H1 (cell line): ENCODE data around the gene SENP6. TPM values are rescaled to one million over a fixed set of nuclear protein-coding genes. Genes with fewer than 3 reads are reported as not detected.

ENCODE experiments used
- CTCF ChIA-PET: fragments of 300-600 bp; sonication (Branson Sonifier 250); formaldehyde crosslinking; loops from one replicate; lab custom pipeline; 2021; ENCODE audit not compliant: partially characterized antibody; lab: Charles Lee
- POLR2A ChIA-PET: fragments of 300-600 bp; sonication (Branson Sonifier 250); formaldehyde crosslinking; loops from one replicate; lab custom pipeline; 2021; ENCODE audit warnings: inconsistent platforms; ENCODE audit not compliant: partially characterized antibody; lab: Charles Lee
- DNase-seq, 2 experiments: peaks; one replicate each; pipeline versions ENCODE4 v3.0.0 to v3.0.0-alpha.2; 2010 to 2022; ENCODE audit warnings: low spot score in 2 of 2, low read depth in 1 of 2, mixed read lengths in 1 of 2
- FAIRE-seq: peaks from 2 replicates; lab custom pipeline; 2011; peaks lifted over from hg19 to GRCh38; lab: Jason Lieb, UNC
- H2AFZ ChIP-seq: 2 replicates; pipeline ENCODE4 v1.8.1; 2012; ENCODE audit warnings: low read length, inconsistent platforms
- H2AK5ac ChIP-seq: 2 replicates; pipeline ENCODE4 v1.6.1; 2013; ENCODE audit warnings: low read depth, low read length
- H2BK120ac ChIP-seq: replicated peaks from 2 replicates; pipeline ENCODE3; 2013; ENCODE audit warnings: low read depth, low read length, inconsistent platforms
- H2BK12ac ChIP-seq: 2 replicates; pipeline ENCODE4 v1.6.1; 2013; ENCODE audit warnings: low read depth, low read length
- H2BK15ac ChIP-seq: 2 replicates; pipeline ENCODE4 v1.6.1; 2013; ENCODE audit warnings: low read length
- H2BK20ac ChIP-seq: 2 replicates; pipeline ENCODE4 v1.6.1; 2013; ENCODE audit warnings: low read length
- H2BK5ac ChIP-seq: 2 replicates; pipeline ENCODE4 v1.6.1; 2013; ENCODE audit warnings: low read depth, low read length
- H3K14ac ChIP-seq: 2 replicates; pipeline ENCODE4 v1.6.1; 2013; ENCODE audit warnings: inconsistent platforms; ENCODE audit not compliant: insufficient read length
- H3K18ac ChIP-seq: 2 replicates; pipeline ENCODE4 v1.6.1; 2013; ENCODE audit warnings: low read length; ENCODE audit errors: extremely low read depth
- H3K23ac ChIP-seq: 2 replicates; pipeline ENCODE4 v1.6.1; 2013; ENCODE audit warnings: inconsistent platforms; ENCODE audit not compliant: insufficient read length
- H3K23me2 ChIP-seq: 2 replicates; pipeline ENCODE4 v1.6.1; 2013; ENCODE audit warnings: low read depth, low read length
- H3K27ac ChIP-seq: 2 replicates; pipeline ENCODE4 v1.6.1; 2011; ENCODE audit warnings: low read depth, low read length, inconsistent platforms
- H3K27me3 ChIP-seq, 4 experiments: replicated peaks in 1 of 4; 1 replicate in 1 of 4; 2 replicates in 3 of 4; pipeline versions ENCODE4 v1.6.1 to v1.8.1; 2011 to 2013; ENCODE audit warnings: low read length in 3 of 4, mild to moderate bottlenecking in 3 of 4, inconsistent platforms in 2 of 4, mixed read lengths in 2 of 4, moderate library complexity in 1 of 4; ENCODE audit not compliant: control insufficient read depth in 3 of 4, insufficient read depth in 3 of 4; ENCODE audit errors: extremely low read depth in 1 of 4
- H3K36me3 ChIP-seq, 4 experiments: 2 replicates each; pipeline versions ENCODE4 v1.6.1 to v1.8.1; 2011 to 2013; ENCODE audit warnings: mild to moderate bottlenecking in 4 of 4, low read length in 3 of 4, moderate library complexity in 2 of 4, control low read depth in 1 of 4, inconsistent platforms in 1 of 4; ENCODE audit not compliant: insufficient read depth in 4 of 4, control insufficient read depth in 2 of 4
- H3K4ac ChIP-seq: replicated peaks from 2 replicates; pipeline ENCODE3; 2013; ENCODE audit warnings: low read length, low read depth, mixed read lengths, inconsistent platforms; ENCODE audit not compliant: insufficient read length
- H3K4me1 ChIP-seq, 4 experiments: replicated peaks in 1 of 4; 1 replicate in 1 of 4; 2 replicates in 3 of 4; pipeline versions ENCODE4 v1.6.1 to v1.8.1; 2011 to 2013; ENCODE audit warnings: low read length in 3 of 4, inconsistent platforms in 2 of 4, mixed read lengths in 1 of 4; ENCODE audit not compliant: insufficient read depth in 4 of 4, control insufficient read depth in 3 of 4
- H3K4me2 ChIP-seq, 2 experiments: 2 replicates each; pipeline versions ENCODE4 v1.6.1 to v1.8.1; 2011 to 2013; ENCODE audit warnings: low read depth in 2 of 2, low read length in 2 of 2, control low read depth in 1 of 2, inconsistent platforms in 1 of 2, mild to moderate bottlenecking in 1 of 2; ENCODE audit not compliant: insufficient read depth in 1 of 2
- H3K4me3 ChIP-seq, 4 experiments: fragments of 200-600, 300-600 bp in 1 of 4; sonication (generic), shearing (Covaris generic), sonication (Bioruptor Twin) in 1 of 4; 2 replicates each; pipeline versions ENCODE4 v1.5.1 to v1.8.1; 2011 to 2016; ENCODE audit warnings: low read length in 4 of 4, low read depth in 3 of 4, control low read depth in 2 of 4, inconsistent platforms in 2 of 4, mild to moderate bottlenecking in 2 of 4, mixed read lengths in 1 of 4, moderate library complexity in 1 of 4; ENCODE audit not compliant: insufficient read depth in 2 of 4; ENCODE audit errors: extremely low read depth in 1 of 4
- H3K56ac ChIP-seq: replicated peaks from 2 replicates; pipeline ENCODE3; 2013; ENCODE audit warnings: low read depth, mild to moderate bottlenecking, mixed read lengths, low read length, inconsistent platforms; ENCODE audit not compliant: insufficient read length
- H3K79me1 ChIP-seq: 2 replicates; pipeline ENCODE4 v1.6.1; 2013; ENCODE audit warnings: low read depth, low read length, control low read depth
- H3K79me2 ChIP-seq, 2 experiments: 2 replicates each; pipeline versions ENCODE4 v1.6.1 to v1.8.1; 2012 to 2013; ENCODE audit warnings: low read length in 2 of 2, mild to moderate bottlenecking in 2 of 2, inconsistent platforms in 1 of 2; ENCODE audit not compliant: insufficient read depth in 2 of 2, control insufficient read depth in 1 of 2
- H3K9ac ChIP-seq, 4 experiments: replicated peaks in 1 of 4; 1 replicate in 1 of 4; 2 replicates in 3 of 4; pipeline versions ENCODE4 v1.6.1 to v1.8.1; 2011 to 2013; ENCODE audit warnings: low read depth in 3 of 4, low read length in 3 of 4, control low read depth in 2 of 4, mild to moderate bottlenecking in 2 of 4, moderate library complexity in 2 of 4, inconsistent platforms in 1 of 4; ENCODE audit errors: extremely low read depth in 1 of 4
- H3K9me3 ChIP-seq, 2 experiments: 2 replicates each; pipeline versions ENCODE4 v1.6.1 to v1.8.1; 2012 to 2013; ENCODE audit warnings: mild to moderate bottlenecking in 2 of 2, moderate library complexity in 2 of 2, control low read depth in 1 of 2, inconsistent platforms in 1 of 2, low read depth in 1 of 2, low read length in 1 of 2, mixed read lengths in 1 of 2; ENCODE audit not compliant: insufficient read depth in 2 of 2
- H4K20me1 ChIP-seq, 2 experiments: replicated peaks in 1 of 2; 2 replicates each; pipeline versions ENCODE3 to v1.8.1; 2011 to 2013; ENCODE audit warnings: inconsistent platforms in 2 of 2, low read length in 2 of 2, mild to moderate bottlenecking in 1 of 2; ENCODE audit not compliant: insufficient read depth in 2 of 2, control insufficient read depth in 1 of 2
- H4K5ac ChIP-seq: 2 replicates; pipeline ENCODE4 v1.6.1; 2013; ENCODE audit warnings: low read length, low read depth, mixed read lengths, inconsistent platforms; ENCODE audit not compliant: insufficient read length
- H4K8ac ChIP-seq: 2 replicates; pipeline ENCODE4 v1.8.0; 2013; ENCODE audit warnings: mild to moderate bottlenecking, moderate library complexity, low read length, inconsistent platforms; ENCODE audit not compliant: insufficient read depth; ENCODE audit errors: extremely low read depth
- H4K91ac ChIP-seq: replicated peaks from 2 replicates; pipeline ENCODE3; 2013; ENCODE audit warnings: low read length, mixed read lengths, inconsistent platforms; ENCODE audit not compliant: insufficient read length
- WGBS, 2 experiments: shearing (Covaris generic) in 1 of 2; methylation state at CpG; one replicate each; pipeline versions ENCODE4 v1.1.6 to v1.1.7; 2013 to 2015; ENCODE audit warnings: low lambda C conversion rate in 2 of 2, mixed read lengths in 2 of 2, inconsistent platforms in 1 of 2, low coverage in 1 of 2, missing lambda C conversion rate in 1 of 2; ENCODE audit not compliant: insufficient replicate concordance in 2 of 2, insufficient coverage in 1 of 2, insufficient read length in 1 of 2; ENCODE audit errors: extremely low coverage in 1 of 2, missing lambda C conversion rate in 1 of 2; 5-methylcytosine and 5-hydroxymethylcytosine counted together
- polyA plus RNA-seq, 7 experiments: library from polyadenylated mRNA; depleted of rRNA in 3 of 7; stranded (reverse) in 5 of 7; unstranded in 2 of 7; fragments of >200 nt in 5 of 7; fragments of 200-250 nt in 2 of 7; gene quantifications; 1 replicate in 5 of 7; 2 replicates in 1 of 7; 4 replicates in 1 of 7; pipeline versions ENCODE4 v1.2.1 to v1.2.3, GENCODE V29; 2011 to 2013; ENCODE audit warnings: missing spikeins in 2 of 7, mixed read lengths in 2 of 7
- total RNA-seq: library from RNA; stranded (reverse); fragmentation: NEBNext Ultra II Directional; extraction: Animal tissue kit (Norgen Biotek cat#: 25700); gene quantifications from 2 replicates; pipeline ENCODE4 v1.2.1, GENCODE V29; 2021
- TF ChIP-seq, protein P1 (sequence below): IDR thresholded peaks from 2 replicates; pipeline ENCODE4 v1.6.1; 2012; ENCODE audit warnings: inconsistent platforms

SENP6 gene
- total and polyA plus RNA-seq, 2 of the 8 experiments (the other 6 are each of a cell fraction or from before 2014, with no cell fraction given): 13.8 to 103 TPM

DNA sequence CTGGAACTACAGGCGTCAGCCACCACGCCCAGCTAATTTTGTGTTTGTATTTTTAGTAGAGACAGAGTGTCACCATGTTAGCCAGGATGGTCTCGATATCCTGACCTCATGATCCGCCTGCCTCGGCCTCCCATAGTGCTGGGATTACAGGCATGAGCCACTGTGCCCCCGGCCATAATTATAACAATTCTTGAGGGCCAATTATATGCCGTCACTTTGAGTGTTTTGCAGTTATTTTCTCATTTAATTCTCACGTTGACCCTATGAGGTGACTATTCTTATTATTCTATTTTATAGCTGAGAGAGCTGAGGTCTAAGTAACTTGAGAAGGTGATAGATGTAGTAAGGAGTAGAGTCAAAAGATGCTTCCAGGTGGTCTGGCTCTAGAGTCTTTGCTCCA, 160.4 kb downstream of the SENP6 start:
- no peak overlapping the region for H3K4me2 ChIP-seq
- H3K18ac ChIP-seq: no peak overlapping the region
- H2BK5ac ChIP-seq: no peak overlapping the region
- H4K20me1 ChIP-seq: peaks cover 2 to 3% of the 10 kb centered on the region in 2 experiments
- H2BK20ac ChIP-seq: no peak overlapping the region
- H3K9ac ChIP-seq: no peak overlapping the region
- no peak overlapping the region for H2BK120ac ChIP-seq
- no peak overlapping the region for H3K4me3 ChIP-seq
- H2AFZ ChIP-seq: no peak overlapping the region
- no peaks in the 10 kb centered on the region; a peak in 2 of 7 replicates for H3K4me1 ChIP-seq
- 0 out of 4 replicates have a peak, but pooled peaks cover 0 to 6% of the 10 kb centered on the region in 2 experiments for H3K79me2 ChIP-seq
- ChIA-PET CTCF (interaction anchor here (0.6 to 0.8 kb wide), 2 partner anchors 11 to 33 kb away, joined by 3 read pairs; no protein-coding TSS in a partner anchor), POLR2A (interaction anchor here (0.5 kb wide), 1 partner anchor 63 kb away, joined by 3 read pairs; no protein-coding TSS in a partner anchor)
- no peaks in the 10 kb centered on the region for H3K79me1 ChIP-seq
- H3K9me3 ChIP-seq: no peaks in the 10 kb centered on the region
- no peak overlapping the region for H3K56ac ChIP-seq
- H4K8ac ChIP-seq: no peak overlapping the region
- FAIRE-seq: no peak
- no peak overlapping the region for H2BK12ac ChIP-seq
- no peak overlapping the region for H3K14ac ChIP-seq
- H2BK15ac ChIP-seq: no peak overlapping the region
- H3K23ac ChIP-seq: no peak overlapping the region
- no peaks in the 10 kb centered on the region for H3K27me3 ChIP-seq
- DNase-seq: no peak
- H3K27ac ChIP-seq: no peak overlapping the region
- H3K23me2 ChIP-seq: no peaks in the 10 kb centered on the region
- no peaks in the 10 kb centered on the region for H3K36me3 ChIP-seq
- H2AK5ac ChIP-seq: no peak overlapping the region
- no peak overlapping the region for H3K4ac ChIP-seq
- H4K5ac ChIP-seq: no peak overlapping the region
- no peak overlapping the region for H4K91ac ChIP-seq
- 87% methylated on average over 8 of the region's 8 CpGs; no CpG with 5 or more reads in 1 of the 2 experiments for WGBS, 2 experiments
- TF ChIP-seq, protein P1, sequence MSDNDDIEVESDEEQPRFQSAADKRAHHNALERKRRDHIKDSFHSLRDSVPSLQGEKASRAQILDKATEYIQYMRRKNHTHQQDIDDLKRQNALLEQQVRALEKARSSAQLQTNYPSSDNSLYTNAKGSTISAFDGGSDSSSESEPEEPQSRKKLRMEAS: no peak
